GM21786 (cell line): ENCODE measurements around the gene NTM.

Experiments
- ATAC-seq: cut with Tn5 transposase; IDR thresholded peaks from one replicate; pipeline ENCODE4 v1.9.1; 2021; ENCODE audit not compliant: unreplicated experiment

NTM gene

GRCh38 chr11:131543389-131544025 is 173.1 kb downstream of the NTM start:
- ATAC-seq = no peak

GRCh38 chr11:131544591-131544990 is 174.2 kb downstream of the NTM start:
- no peak for ATAC-seq

DNA sequence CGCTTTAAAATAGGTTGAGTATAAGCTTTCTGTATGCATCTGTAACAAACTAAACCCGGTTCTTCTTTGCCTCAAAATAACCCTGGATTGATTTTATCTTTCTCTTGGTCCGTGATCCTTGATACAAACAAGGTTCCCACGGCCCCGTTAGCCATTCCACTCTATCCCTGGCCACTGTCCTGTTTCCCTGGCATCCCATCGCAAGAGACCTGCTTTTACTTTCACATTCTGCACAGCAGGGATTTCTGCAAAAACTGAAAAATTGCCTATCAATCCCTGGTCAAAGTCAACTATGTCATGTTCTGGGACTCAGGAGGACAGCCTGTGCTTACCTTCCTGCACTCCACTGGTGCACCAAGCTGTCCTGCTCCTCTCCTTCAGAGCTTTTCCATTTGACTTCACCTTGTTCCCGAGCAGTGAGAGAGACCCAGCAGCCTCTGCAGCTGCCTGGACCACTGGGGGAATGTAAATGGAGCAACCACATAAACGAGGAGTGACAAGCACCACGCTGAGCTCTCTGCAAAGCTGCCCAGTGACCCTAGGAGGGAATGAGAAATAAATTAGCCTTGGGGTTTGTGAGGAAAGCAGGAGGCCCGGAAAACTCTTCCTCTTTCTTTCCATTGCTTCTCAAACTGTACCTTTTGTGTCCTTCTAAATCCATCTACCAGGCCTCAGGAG is 175.9 kb downstream of the NTM start:
- no peak for ATAC-seq

DNA sequence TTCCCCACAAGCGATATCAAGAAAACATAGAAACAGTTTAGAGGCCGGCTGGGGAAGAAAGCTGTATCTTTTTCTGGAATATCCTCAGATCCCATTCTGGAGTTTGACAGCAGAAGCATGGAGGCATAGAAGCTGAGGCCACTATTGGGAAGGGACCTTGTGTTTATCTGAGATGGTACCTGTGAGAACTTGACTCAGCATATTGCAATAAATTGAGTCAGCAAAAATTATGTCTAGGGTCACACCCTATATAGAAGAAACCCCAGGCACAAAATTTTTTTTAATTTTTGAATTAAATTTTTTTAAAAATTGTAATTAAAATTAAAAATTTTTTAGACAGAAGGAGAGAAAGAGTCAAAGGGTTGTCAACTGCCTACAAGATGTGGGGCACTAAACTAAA is 178.7 kb downstream of the NTM start:
- no peak for ATAC-seq

GRCh38 chr11:131549770-131550169 is 179.4 kb downstream of the NTM start:
- ATAC-seq = no peak

DNA sequence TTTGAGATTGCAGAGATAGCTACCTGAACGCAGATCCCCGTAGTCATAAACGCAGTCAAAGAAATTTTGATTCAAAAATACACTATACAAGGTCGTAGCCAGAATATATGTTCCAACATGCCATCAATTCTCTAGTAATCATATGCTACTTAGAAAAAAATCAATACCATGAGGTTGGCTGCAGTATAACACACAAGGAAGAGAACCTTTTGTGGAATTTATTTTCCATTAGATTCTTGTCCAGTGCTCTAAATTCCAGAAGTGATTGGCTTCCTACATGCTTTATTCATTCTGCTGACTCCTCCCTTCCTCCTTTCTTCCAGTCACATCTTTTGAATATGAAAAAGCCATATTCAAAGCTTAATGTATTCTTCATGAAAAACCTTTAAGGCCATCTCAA is 189.9 kb downstream of the NTM start:
- ATAC-seq = no peak

- ATAC-seq = no peak
These were observed 191.1 kb downstream of the NTM start for GRCh38 chr11:131561501-131561900.

- no peak for ATAC-seq
These were observed 191.6 kb downstream of the NTM start for GRCh38 chr11:131561972-131562371.

DNA sequence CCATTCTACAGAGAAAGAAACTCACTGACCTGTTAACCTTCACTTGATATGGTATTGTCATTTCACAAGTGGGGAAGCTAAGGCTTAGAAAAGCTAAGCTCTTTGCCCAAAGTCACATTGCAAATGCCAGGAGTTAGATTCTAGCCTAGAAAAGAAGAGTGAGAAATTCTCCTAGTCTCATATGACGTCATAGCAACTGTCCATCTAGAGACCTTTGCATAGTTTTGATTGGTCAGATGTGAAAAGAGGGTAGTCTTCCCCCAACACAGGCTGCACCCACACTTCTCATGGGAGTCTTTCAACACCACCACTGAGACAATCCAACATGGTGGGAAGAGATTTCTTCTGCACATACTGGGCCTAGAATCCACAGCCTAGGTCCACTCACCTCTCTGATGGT is 197.9 kb downstream of the NTM start:
- no peak for ATAC-seq

GRCh38 chr11:131571571-131571970 is 201.2 kb downstream of the NTM start:
- no peak for ATAC-seq

DNA sequence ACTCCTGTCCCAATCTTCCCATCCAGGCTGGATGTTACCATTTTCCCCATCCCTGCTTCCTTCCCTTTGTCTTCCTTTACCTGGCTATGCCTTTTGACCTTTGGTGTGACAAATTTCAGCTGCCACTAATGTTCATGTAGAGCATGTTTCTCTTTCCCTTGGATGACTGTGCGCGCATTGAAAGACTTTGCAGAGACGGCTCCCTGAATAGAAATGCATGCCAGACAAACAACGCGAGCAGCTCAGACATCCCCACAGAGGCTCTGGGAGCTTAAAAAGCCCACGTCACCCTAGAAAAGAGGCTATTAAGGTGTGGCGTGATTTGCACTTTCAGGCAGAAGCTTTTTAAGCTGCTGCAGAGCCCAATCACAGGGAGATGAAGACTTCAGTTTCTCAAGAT is 202.0 kb downstream of the NTM start:
- no peak for ATAC-seq

- no peak for ATAC-seq
These were observed 209.5 kb downstream of the NTM start for GRCh38 chr11:131579932-131580387.

DNA sequence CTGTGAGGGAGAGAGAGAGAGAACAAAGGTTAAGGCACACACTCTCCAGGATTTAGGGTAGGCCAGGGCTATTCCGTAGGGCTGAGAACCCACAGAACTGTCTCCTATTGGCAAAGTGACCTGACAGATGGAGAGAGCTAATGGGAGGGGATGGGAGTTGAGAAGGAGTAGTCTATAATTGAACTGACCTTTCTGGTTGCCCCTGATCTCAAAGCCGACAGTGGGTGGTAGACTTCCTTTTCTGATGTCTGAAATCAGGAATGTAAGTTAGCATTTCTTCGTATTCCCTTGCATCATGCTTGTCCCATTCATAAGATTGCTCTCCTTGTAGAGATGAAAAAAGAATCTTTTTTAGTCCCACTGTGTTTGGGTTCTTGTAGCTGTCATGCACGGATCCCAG is 210.1 kb downstream of the NTM start:
- no peak for ATAC-seq

GRCh38 chr11:131581046-131581445 is 210.6 kb downstream of the NTM start:
- no peak for ATAC-seq

GRCh38 chr11:131582021-131582525 is 211.7 kb downstream of the NTM start:
- ATAC-seq = no peak

DNA sequence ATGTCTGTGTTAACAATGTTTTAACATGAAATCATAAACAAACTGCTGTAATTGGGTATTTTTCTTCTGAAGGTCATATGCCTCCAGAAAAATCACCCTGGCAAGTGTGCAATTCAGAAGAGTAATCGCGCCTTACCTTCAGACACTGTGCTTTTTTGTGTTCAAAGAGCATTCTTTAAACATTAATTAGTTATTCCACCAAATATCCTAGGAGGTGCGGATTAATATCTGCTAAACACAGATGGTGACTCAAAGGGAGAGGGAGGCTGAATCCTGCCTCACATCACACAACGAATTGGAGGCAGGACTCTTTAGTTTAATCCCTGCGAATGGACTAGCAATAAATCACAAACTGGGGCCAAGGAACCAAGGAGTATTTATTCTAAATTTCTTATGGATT is 213.0 kb downstream of the NTM start:
- ATAC-seq = no peak

- no peak for ATAC-seq
These were observed 213.5 kb downstream of the NTM start for GRCh38 chr11:131583938-131584337.

DNA sequence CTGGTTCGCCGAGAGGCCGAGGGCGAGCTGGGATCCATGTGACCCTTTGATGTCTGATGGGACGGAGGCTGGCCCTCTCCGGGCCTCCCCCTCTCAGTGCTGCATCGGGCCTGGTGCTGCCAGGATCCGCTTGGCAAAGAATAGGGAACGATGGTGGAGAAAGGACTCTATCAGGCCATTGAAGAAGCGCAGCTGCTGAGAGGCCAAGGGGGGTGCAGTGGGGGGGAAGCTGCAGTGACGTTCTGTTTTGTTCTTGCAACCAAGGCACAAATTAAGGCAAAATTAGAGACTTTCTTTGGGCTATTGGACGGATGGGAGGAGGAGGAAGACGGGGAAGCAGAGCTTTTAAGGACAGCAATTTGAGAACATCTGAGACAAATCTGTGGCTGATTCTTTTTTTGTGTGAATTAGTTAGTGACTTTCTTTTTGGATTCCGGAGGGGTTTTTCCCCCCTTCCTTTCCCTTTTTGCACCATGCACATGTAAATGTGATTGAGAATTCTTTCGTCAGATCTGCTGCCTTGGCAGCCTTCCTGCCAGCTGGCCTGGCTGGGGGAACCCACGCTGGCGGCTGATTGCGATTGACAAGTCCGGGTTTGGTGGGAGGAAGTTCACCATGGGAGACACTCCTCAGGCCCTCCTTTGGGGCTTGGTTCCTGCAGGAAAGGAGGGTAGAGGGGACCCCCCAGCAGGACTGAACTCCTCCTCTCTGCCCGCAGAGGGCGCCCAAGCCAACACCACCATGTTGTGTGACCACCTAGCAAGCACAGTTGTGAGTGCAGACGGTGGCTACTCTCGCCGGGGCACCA is 214.6 kb downstream of the NTM start:
- no peak for ATAC-seq

- no peak for ATAC-seq
These were observed 217.6 kb downstream of the NTM start for GRCh38 chr11:131588057-131588456.

DNA sequence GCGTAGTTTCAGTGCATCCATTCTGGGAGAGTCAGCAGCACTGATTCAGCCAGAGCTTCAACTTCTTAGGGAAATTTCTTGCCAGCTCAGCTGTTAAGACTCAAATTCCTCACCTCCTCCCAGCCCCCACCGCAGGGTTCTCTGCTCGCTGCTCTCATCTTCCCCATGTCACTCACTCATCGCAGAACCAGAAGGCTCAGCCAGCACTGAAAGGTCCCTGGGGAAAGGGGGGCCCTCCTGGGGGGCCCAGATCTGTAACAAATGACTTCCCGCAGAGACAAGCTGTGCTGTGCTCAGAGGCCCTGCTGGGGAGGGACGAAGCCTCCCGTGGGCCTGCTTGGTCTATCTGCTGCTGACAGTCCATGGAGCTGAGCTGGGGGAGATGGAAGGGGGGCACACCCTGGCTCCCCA is 220.6 kb downstream of the NTM start:
- ATAC-seq = no peak

- ATAC-seq = no peak
These were observed 221.7 kb downstream of the NTM start for GRCh38 chr11:131592152-131592551.

- ATAC-seq = no peak
These were observed 222.3 kb downstream of the NTM start for GRCh38 chr11:131592734-131593133.
